ENCODE results near the gene RNASEH1.

DNA sequence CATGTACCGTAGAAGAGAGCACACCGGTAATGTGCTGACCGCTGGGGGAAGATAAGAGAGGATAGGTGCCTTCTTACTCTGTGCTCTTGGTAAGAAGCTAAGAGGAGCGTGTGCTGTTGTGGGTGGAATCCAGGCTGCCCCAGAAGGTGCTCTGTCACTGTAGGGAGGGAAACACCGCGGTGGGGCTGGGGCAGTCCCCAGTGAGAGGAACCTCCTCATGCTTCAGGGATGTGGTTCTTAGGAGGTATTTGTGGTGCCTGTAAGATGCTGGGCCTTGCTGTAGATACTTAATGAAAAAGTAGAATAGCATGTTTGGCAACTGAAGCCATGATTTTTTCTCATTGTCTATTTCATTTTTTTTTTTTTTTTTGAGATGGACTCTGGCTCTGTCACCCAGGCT is 37.9 kb upstream of the RNASEH1 start:
- no peak for TF ChIP-seq POLR2A (IDR thresholded peaks at IDR 0.05)
- TF ChIP-seq, protein P1, sequence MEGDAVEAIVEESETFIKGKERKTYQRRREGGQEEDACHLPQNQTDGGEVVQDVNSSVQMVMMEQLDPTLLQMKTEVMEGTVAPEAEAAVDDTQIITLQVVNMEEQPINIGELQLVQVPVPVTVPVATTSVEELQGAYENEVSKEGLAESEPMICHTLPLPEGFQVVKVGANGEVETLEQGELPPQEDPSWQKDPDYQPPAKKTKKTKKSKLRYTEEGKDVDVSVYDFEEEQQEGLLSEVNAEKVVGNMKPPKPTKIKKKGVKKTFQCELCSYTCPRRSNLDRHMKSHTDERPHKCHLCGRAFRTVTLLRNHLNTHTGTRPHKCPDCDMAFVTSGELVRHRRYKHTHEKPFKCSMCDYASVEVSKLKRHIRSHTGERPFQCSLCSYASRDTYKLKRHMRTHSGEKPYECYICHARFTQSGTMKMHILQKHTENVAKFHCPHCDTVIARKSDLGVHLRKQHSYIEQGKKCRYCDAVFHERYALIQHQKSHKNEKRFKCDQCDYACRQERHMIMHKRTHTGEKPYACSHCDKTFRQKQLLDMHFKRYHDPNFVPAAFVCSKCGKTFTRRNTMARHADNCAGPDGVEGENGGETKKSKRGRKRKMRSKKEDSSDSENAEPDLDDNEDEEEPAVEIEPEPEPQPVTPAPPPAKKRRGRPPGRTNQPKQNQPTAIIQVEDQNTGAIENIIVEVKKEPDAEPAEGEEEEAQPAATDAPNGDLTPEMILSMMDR (IDR thresholded peaks at IDR 0.05), result no peak
